IgD-negative memory B cell (primary cell): ENCODE results near the gene CMTM4. TPM values are rescaled to one million over a fixed set of nuclear protein-coding genes. Genes with fewer than 3 reads are reported as not detected.
A peak's percentile ranks its signal among the peaks of the same experiment; 100 is the strongest.
"Not testable (repeated sequence)": the region's sequence is repeated elsewhere in the genome, so short reads cannot be mapped to it uniquely, and the experiment has no call there.

Experiments used
- H3K27ac Mint-ChIP-seq, 3 donors: one replicate each; pipeline ENCODE4 v1.8.0; 2020 to 2022; ENCODE audit warnings: mild to moderate bottlenecking in 3 of 3, mixed read lengths in 3 of 3, moderate library complexity in 1 of 3
- H3K27me3 Mint-ChIP-seq: one replicate; pipeline ENCODE4 v1.8.0; 2021; ENCODE audit warnings: mixed read lengths
- H3K36me3 Mint-ChIP-seq: one replicate; pipeline ENCODE4 v1.8.0; 2020; ENCODE audit warnings: mild to moderate bottlenecking, mixed read lengths
- H3K4me1 Mint-ChIP-seq, 3 donors: one replicate each; pipeline ENCODE4 v1.8.0; 2020 to 2022; ENCODE audit warnings: mixed read lengths in 3 of 3, mild to moderate bottlenecking in 1 of 3
- H3K4me3 Mint-ChIP-seq, 4 donors: one replicate each; pipeline ENCODE4 v1.8.0; 2020 to 2022; ENCODE audit warnings: mild to moderate bottlenecking in 4 of 4, mixed read lengths in 4 of 4, moderate library complexity in 3 of 4
- H3K9me3 Mint-ChIP-seq, 3 donors: one replicate each; pipeline ENCODE4 v1.8.0; 2020 to 2021; ENCODE audit warnings: mixed read lengths in 3 of 3, mild to moderate bottlenecking in 1 of 3
- polyA plus RNA-seq: library from polyadenylated mRNA; unstranded; fragments of 300-500 nt; fragmentation: Illumina TruSeq; gene quantifications from one replicate; pipeline ENCODE4 v1.2.3, GENCODE V29; 2021

CMTM4 gene
- polyA plus RNA-seq, 1 donor from 2014 or later = 0.19 TPM

GRCh38 chr16:66596986-66597848 lies 99.3 kb downstream of the CMTM4 start:
- peaks cover 2% of the 10 kb centered on the region for H3K36me3 Mint-ChIP-seq
- H3K4me1 Mint-ChIP-seq = peaks cover 3 to 12% (median 5%) of the 10 kb centered on the region in 3 donors
- peaks cover 5 to 7% (median 6%) of the 10 kb centered on the region in 3 donors for H3K9me3 Mint-ChIP-seq
- H3K27me3 Mint-ChIP-seq = peaks cover 22% of the 10 kb centered on the region
- H3K4me3 Mint-ChIP-seq = no peak overlapping the region
- no peak overlapping the region for H3K27ac Mint-ChIP-seq

GRCh38 chr16:66596559-66596958 lies 100.0 kb downstream of the CMTM4 start:
- H3K4me1 Mint-ChIP-seq = peaks cover 3 to 12% (median 5%) of the 10 kb centered on the region in 3 donors
- not testable (repeated sequence) for H3K27ac Mint-ChIP-seq, H3K36me3 Mint-ChIP-seq, H3K9me3 Mint-ChIP-seq, H3K4me3 Mint-ChIP-seq
- peaks cover 23% of the 10 kb centered on the region for H3K27me3 Mint-ChIP-seq

- no peak overlapping the region for H3K27ac Mint-ChIP-seq
- H3K36me3 Mint-ChIP-seq = peaks cover 2% of the 10 kb centered on the region
- peaks cover 9 to 16% (median 11%) of the 10 kb centered on the region in 3 donors for H3K4me1 Mint-ChIP-seq
Measured at GRCh38 chr16:66594739-66595138, 101.8 kb downstream of the CMTM4 start.

GRCh38 chr16:66592814-66593213 lies 103.7 kb downstream of the CMTM4 start:
- Mint-ChIP-seq H3K27me3 (peaks cover 21% of the 10 kb centered on the region), H3K9me3 (no peaks in the 10 kb centered on the region), H3K27ac (peak overlapping the region in 1 of 3 donors; percentile 31), H3K36me3 (peaks cover 2% of the 10 kb centered on the region), H3K4me1 (peaks cover 13 to 17% (median 16%) of the 10 kb centered on the region in 3 donors), H3K4me3 (no peak overlapping the region)

More at GRCh38 chr16:66594739-66595138, 101.8 kb downstream of the CMTM4 start:
- Mint-ChIP-seq H3K4me3 (no peak overlapping the region), H3K27me3 (peaks cover 27% of the 10 kb centered on the region), H3K9me3 (no peaks in the 10 kb centered on the region)

GRCh38 chr16:66592241-66592640 lies 104.3 kb downstream of the CMTM4 start:
- Mint-ChIP-seq H3K4me3 (no peak overlapping the region), H3K27ac (no peak overlapping the region), H3K36me3 (peaks cover 2% of the 10 kb centered on the region), H3K9me3 (no peaks in the 10 kb centered on the region), H3K27me3 (peaks cover 19% of the 10 kb centered on the region), H3K4me1 (peaks cover 14 to 16% (median 15%) of the 10 kb centered on the region in 3 donors)

GRCh38 chr16:66591018-66591417 lies 105.5 kb downstream of the CMTM4 start:
- Mint-ChIP-seq H3K9me3 (no peaks in the 10 kb centered on the region), H3K4me3 (no peak overlapping the region), H3K36me3 (peaks cover 2% of the 10 kb centered on the region), H3K4me1 (peaks cover 13 to 16% (median 14%) of the 10 kb centered on the region in 3 donors), H3K27ac (no peak overlapping the region), H3K27me3 (peaks cover 19% of the 10 kb centered on the region)

GRCh38 chr16:66590322-66590721 lies 106.2 kb downstream of the CMTM4 start:
- H3K9me3 Mint-ChIP-seq = no peaks in the 10 kb centered on the region
- peak overlapping the region; percentile 26 to 86 (median 72) for H3K4me3 Mint-ChIP-seq
- H3K27ac Mint-ChIP-seq = peak overlapping the region in 2 of 3 donors; percentile 12 to 18
- H3K27me3 Mint-ChIP-seq = peaks cover 23% of the 10 kb centered on the region
- H3K36me3 Mint-ChIP-seq = peaks cover 2% of the 10 kb centered on the region
- peaks cover 13 to 21% (median 14%) of the 10 kb centered on the region in 3 donors for H3K4me1 Mint-ChIP-seq

GRCh38 chr16:66588981-66589713 lies 107.4 kb downstream of the CMTM4 start:
- no peaks in the 10 kb centered on the region for H3K9me3 Mint-ChIP-seq

GRCh38 chr16:66587881-66588600 lies 108.5 kb downstream of the CMTM4 start:
- H3K36me3 Mint-ChIP-seq = no peaks in the 10 kb centered on the region
- peaks cover 17% of the 10 kb centered on the region for H3K27me3 Mint-ChIP-seq
- no peak overlapping the region for H3K27ac Mint-ChIP-seq
- peaks cover 7 to 18% (median 14%) of the 10 kb centered on the region in 3 donors for H3K4me1 Mint-ChIP-seq
- no peaks in the 10 kb centered on the region for H3K9me3 Mint-ChIP-seq
- peak overlapping the region in 1 of 4 donors; percentile 63 for H3K4me3 Mint-ChIP-seq

More at GRCh38 chr16:66588981-66589713, 107.4 kb downstream of the CMTM4 start:
- Mint-ChIP-seq H3K4me3 (peak overlapping the region in 3 of 4 donors; percentile 63 to 86 (median 72)), H3K36me3 (peaks cover 2% of the 10 kb centered on the region), H3K27ac (peak overlapping the region in 1 of 3 donors; percentile 40), H3K4me1 (peaks cover 7 to 18% (median 14%) of the 10 kb centered on the region in 3 donors), H3K27me3 (peaks cover 17% of the 10 kb centered on the region)

- no peaks in the 10 kb centered on the region for H3K36me3 Mint-ChIP-seq
- H3K4me1 Mint-ChIP-seq = peaks cover 7 to 18% (median 14%) of the 10 kb centered on the region in 3 donors
- H3K9me3 Mint-ChIP-seq = peaks cover 0 to 1% (median 0%) of the 10 kb centered on the region in 3 donors
- no peak overlapping the region for H3K27ac Mint-ChIP-seq
- H3K4me3 Mint-ChIP-seq = no peak overlapping the region
- H3K27me3 Mint-ChIP-seq = peaks cover 8% of the 10 kb centered on the region
Measured at GRCh38 chr16:66585481-66586239, 110.9 kb downstream of the CMTM4 start.

- Mint-ChIP-seq H3K27me3 (peaks cover 22% of the 10 kb centered on the region), H3K27ac (peak overlapping the region in 1 of 3 donors; percentile 7)
Measured at GRCh38 chr16:66581246-66581952, 115.1 kb downstream of the CMTM4 start.

GRCh38 chr16:66580605-66581209 lies 115.8 kb downstream of the CMTM4 start:
- H3K27me3 Mint-ChIP-seq = peaks cover 23% of the 10 kb centered on the region
- no peak overlapping the region for H3K27ac Mint-ChIP-seq
- no peak overlapping the region for H3K4me3 Mint-ChIP-seq
- no peaks in the 10 kb centered on the region for H3K36me3 Mint-ChIP-seq
- H3K9me3 Mint-ChIP-seq = peaks cover 0 to 1% (median 0%) of the 10 kb centered on the region in 3 donors
- H3K4me1 Mint-ChIP-seq = peaks cover 0 to 10% (median 5%) of the 10 kb centered on the region in 3 donors

More at GRCh38 chr16:66581246-66581952, 115.1 kb downstream of the CMTM4 start:
- Mint-ChIP-seq H3K9me3 (peaks cover 0 to 1% (median 0%) of the 10 kb centered on the region in 3 donors), H3K4me1 (peaks cover 0 to 12% (median 5%) of the 10 kb centered on the region in 3 donors), H3K4me3 (no peak overlapping the region), H3K36me3 (no peaks in the 10 kb centered on the region)
